ENCODE results near the gene VPS29. TPM values are rescaled to one million over a fixed set of nuclear protein-coding genes. Genes with fewer than 3 reads are reported as not detected.

Gene VPS29
- total RNA-seq, 1 experiment from 2014 or later, result 95.7 TPM

DNA sequence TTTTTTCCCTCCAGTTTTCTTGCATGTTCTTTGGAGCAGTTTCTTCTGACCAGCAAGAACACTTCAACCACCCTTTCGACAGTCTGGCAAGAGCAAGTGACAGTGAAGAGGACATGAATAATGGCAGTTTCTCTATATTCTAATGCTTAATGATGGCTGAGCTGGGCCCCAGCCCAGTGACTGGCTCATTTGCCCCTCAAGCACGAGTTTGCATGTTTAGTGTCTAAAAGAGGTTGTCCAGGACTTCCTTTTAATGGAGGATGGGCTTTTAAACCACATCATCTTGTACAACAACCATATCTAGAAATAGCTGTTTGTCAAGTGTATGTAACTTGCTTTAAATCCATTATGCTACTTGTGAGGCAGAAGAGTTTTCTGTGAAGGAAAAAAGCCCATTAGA, 28.6 kb upstream of the VPS29 start:
- Histone ChIP-seq H3K36me3 (ENCODE audit: control insufficient read depth in 1 of 2, insufficient read depth in 2 of 2, low read length in 2 of 2) (peaks cover 0 to 4% of the 10 kb centered on the region in 2 experiments; a peak in 2 of 4 replicates), H3K4me2 (ENCODE audit: low read length) (no peak overlapping the region), H3K79me2 (ENCODE audit: insufficient read depth, low read length) (peaks cover 9% of the 10 kb centered on the region; the same call in 1 of the 2 replicates), H3K9me2 (ENCODE audit: insufficient read depth) (no peaks in the 10 kb centered on the region), H2AFZ (ENCODE audit: low read depth, low read length, poor library complexity, severe bottlenecking) (no peak overlapping the region), H3K9ac (ENCODE audit: low read length) (no peak overlapping the region), H3K27me3 (ENCODE audit: insufficient read depth, low read length) (no peaks in the 10 kb centered on the region), H3K4me3 (replicated peaks in 1 of 2; ENCODE audit: low read depth in 1 of 2, low read length in 2 of 2) (no peak overlapping the region), H3K4me1 (ENCODE audit: control insufficient read depth in 1 of 2, insufficient read depth in 2 of 2, low read length in 2 of 2) (peaks cover 0 to 6% of the 10 kb centered on the region in 2 experiments; a peak in 1 of 4 replicates), H3K9me3 (ENCODE audit: control insufficient read depth in 1 of 2, insufficient read depth in 1 of 2, low read depth in 1 of 2, low read length in 2 of 2) (no peaks in the 10 kb centered on the region), H4K20me1 (ENCODE audit: insufficient read depth) (no peaks in the 10 kb centered on the region), H3K27ac (ENCODE audit: low read depth, low read length) (no peak overlapping the region)
- DNase-seq (ENCODE audit: low read depth, low spot score), result no peak
- ChIA-PET RAD21 (ENCODE audit: low non-redundant PET in 1 of 2, low total read pairs in 2 of 2, uncharacterized antibody in 2 of 2, unreplicated experiment in 2 of 2) (no interaction called here), CTCF (no interaction called here), POLR2A (no interaction called here)
- intact Hi-C loops (cut with micrococcal nuclease), result no loop called here
- no TSS peak for BruUV-seq (replicated peaks)
- TF ChIP-seq TCF7L2 (IDR thresholded peaks at IDR 0.05; ENCODE audit: borderline replicate concordance, extremely low read depth, insufficient read depth, insufficient read length) (no peak), CBX3 (IDR thresholded peaks at IDR 0.05; ENCODE audit: low read depth) (no peak), EZH2phosphoT487 (IDR thresholded peaks at IDR 0.05; ENCODE audit: borderline replicate concordance) (no peak), SIN3A (IDR thresholded peaks at IDR 0.05; ENCODE audit: low read depth) (no peak), ZFX (IDR thresholded peaks at IDR 0.05) (no peak), SRF (IDR thresholded peaks at IDR 0.05; ENCODE audit: low read depth) (no peak), FOSL1 (IDR thresholded peaks at IDR 0.05; ENCODE audit: low read depth) (no peak), POLR2A (IDR thresholded peaks at IDR 0.05; ENCODE audit: borderline replicate concordance, extremely low read depth, insufficient read depth, insufficient read length) (no peak), CEBPB (IDR thresholded peaks at IDR 0.05; ENCODE audit: low read depth) (no peak), YY1 (IDR thresholded peaks at IDR 0.05; ENCODE audit: extremely low read depth, insufficient replicate concordance, low read depth, low read length) (no peak), EZH2 (IDR thresholded peaks at IDR 0.05) (no peak)
- TF ChIP-seq, protein P1, sequence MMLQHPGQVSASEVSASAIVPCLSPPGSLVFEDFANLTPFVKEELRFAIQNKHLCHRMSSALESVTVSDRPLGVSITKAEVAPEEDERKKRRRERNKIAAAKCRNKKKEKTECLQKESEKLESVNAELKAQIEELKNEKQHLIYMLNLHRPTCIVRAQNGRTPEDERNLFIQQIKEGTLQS (IDR thresholded peaks at IDR 0.05), result no peak
- TF ChIP-seq, protein P2, sequence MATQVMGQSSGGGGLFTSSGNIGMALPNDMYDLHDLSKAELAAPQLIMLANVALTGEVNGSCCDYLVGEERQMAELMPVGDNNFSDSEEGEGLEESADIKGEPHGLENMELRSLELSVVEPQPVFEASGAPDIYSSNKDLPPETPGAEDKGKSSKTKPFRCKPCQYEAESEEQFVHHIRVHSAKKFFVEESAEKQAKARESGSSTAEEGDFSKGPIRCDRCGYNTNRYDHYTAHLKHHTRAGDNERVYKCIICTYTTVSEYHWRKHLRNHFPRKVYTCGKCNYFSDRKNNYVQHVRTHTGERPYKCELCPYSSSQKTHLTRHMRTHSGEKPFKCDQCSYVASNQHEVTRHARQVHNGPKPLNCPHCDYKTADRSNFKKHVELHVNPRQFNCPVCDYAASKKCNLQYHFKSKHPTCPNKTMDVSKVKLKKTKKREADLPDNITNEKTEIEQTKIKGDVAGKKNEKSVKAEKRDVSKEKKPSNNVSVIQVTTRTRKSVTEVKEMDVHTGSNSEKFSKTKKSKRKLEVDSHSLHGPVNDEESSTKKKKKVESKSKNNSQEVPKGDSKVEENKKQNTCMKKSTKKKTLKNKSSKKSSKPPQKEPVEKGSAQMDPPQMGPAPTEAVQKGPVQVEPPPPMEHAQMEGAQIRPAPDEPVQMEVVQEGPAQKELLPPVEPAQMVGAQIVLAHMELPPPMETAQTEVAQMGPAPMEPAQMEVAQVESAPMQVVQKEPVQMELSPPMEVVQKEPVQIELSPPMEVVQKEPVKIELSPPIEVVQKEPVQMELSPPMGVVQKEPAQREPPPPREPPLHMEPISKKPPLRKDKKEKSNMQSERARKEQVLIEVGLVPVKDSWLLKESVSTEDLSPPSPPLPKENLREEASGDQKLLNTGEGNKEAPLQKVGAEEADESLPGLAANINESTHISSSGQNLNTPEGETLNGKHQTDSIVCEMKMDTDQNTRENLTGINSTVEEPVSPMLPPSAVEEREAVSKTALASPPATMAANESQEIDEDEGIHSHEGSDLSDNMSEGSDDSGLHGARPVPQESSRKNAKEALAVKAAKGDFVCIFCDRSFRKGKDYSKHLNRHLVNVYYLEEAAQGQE (IDR thresholded peaks at IDR 0.05; ENCODE audit: low read depth), result no peak
- TF ChIP-seq, protein P3, sequence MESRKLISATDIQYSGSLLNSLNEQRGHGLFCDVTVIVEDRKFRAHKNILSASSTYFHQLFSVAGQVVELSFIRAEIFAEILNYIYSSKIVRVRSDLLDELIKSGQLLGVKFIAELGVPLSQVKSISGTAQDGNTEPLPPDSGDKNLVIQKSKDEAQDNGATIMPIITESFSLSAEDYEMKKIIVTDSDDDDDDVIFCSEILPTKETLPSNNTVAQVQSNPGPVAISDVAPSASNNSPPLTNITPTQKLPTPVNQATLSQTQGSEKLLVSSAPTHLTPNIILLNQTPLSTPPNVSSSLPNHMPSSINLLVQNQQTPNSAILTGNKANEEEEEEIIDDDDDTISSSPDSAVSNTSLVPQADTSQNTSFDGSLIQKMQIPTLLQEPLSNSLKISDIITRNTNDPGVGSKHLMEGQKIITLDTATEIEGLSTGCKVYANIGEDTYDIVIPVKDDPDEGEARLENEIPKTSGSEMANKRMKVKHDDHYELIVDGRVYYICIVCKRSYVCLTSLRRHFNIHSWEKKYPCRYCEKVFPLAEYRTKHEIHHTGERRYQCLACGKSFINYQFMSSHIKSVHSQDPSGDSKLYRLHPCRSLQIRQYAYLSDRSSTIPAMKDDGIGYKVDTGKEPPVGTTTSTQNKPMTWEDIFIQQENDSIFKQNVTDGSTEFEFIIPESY (IDR thresholded peaks at IDR 0.05; ENCODE audit: extremely low read depth, insufficient replicate concordance, low read length), result no peak
- ATAC-seq, result no peak

All from HCT116 (cell line).